Tracheal epithelial cell (primary cell): ENCODE measurements around the gene GINM1. TPM values are rescaled to one million over a fixed set of nuclear protein-coding genes. Genes with fewer than 3 reads are reported as not detected.

Experiments
- total RNA-seq: library from RNA; depleted of rRNA; stranded (reverse); fragments of >200 nt; gene quantifications from 2 replicates; pipeline ENCODE4 v1.2.1, GENCODE V29; 2014

GINM1 gene
- 33.0 and 45.8 TPM in 2 replicates for total RNA-seq

GRCh38 chr6:149565527-149566409, at the start of gene GINM1:
Gene GINM1 (plus strand): TSS chr6:149566375. CDS start chr6:149566415, 40 bp downstream.

GRCh38 chr6:149545754-149546471, 20.3 kb upstream of the GINM1 start, which contains the start of gene PPIL4:
Gene PPIL4 (minus strand): TSS chr6:149546043. CDS start chr6:149546005, 38 bp downstream.

Other genes starting within 250 kb of the GINM1 start
- 18.6 and 30.1 TPM in 2 replicates for gene TAB2, start 248.7 kb upstream of the GINM1 start, total RNA-seq
- under 0.01 and 0.24 TPM in 2 replicates for gene SUMO4, start 166.1 kb upstream of the GINM1 start, total RNA-seq
- under 0.01 TPM in 1 of 2 replicates, not detected in the other for gene ZC3H12D, start 81.4 kb upstream of the GINM1 start, total RNA-seq
- gene PPIL4, start 20.3 kb upstream of the GINM1 start, total RNA-seq, result 21.2 and 21.5 TPM in 2 replicates
- 17.5 and 27.5 TPM in 2 replicates for gene KATNA1, start 82.3 kb downstream of the GINM1 start, total RNA-seq
- 7.2 and 12.4 TPM in 2 replicates for gene LATS1, start 151.7 kb downstream of the GINM1 start, total RNA-seq
- gene NUP43, start 180.2 kb downstream of the GINM1 start, total RNA-seq, result 19.0 and 19.6 TPM in 2 replicates
- 129 and 183 TPM in 2 replicates for gene PCMT1, start 183.4 kb downstream of the GINM1 start, total RNA-seq